Common myeloid progenitor, CD34-positive (primary cell): ENCODE results near the gene WDR33.
A peak's percentile ranks its signal among the peaks of the same experiment; 100 is the strongest.
"Not testable (repeated sequence)": the region's sequence is repeated elsewhere in the genome, so short reads cannot be mapped to it uniquely, and the experiment has no call there.

Experiments
- CTCF ChIA-PET: fragments of 350-600 bp; sonication (Branson Sonifier 250); formaldehyde crosslinking; loops from one replicate; lab custom pipeline; 2021; ENCODE audit warnings: antibody characterized with exemption; lab: Charles Lee
- POLR2A ChIA-PET: fragments of 350-600 bp; sonication (Branson Sonifier 250); formaldehyde crosslinking; loops from one replicate; lab custom pipeline; 2021; ENCODE audit warnings: antibody characterized with exemption; lab: Charles Lee
- DNase-seq, 3 donors: peaks; one replicate each; pipeline versions ENCODE4 v3.0.0 to v3.0.0-alpha.2; 2013
- H3K27ac ChIP-seq, 2 experiments: 1 replicate in 1 of 2; 2 replicates in 1 of 2; pipeline ENCODE4 v1.7.0; 2013; ENCODE audit warnings: inconsistent platforms in 2 of 2, low read length in 2 of 2, mild to moderate bottlenecking in 2 of 2, low read depth in 1 of 2, moderate library complexity in 1 of 2; ENCODE audit not compliant: severe bottlenecking in 2 of 2, insufficient read depth in 1 of 2, poor library complexity in 1 of 2
- H3K27me3 ChIP-seq, 5 experiments: replicated peaks in 2 of 5; 1 replicate in 3 of 5; 2 replicates in 2 of 5; pipeline versions ENCODE4 v1.6.1 to v1.7.0; 2013; ENCODE audit warnings: low read length in 4 of 5, mild to moderate bottlenecking in 2 of 5, moderate library complexity in 2 of 5, inconsistent platforms in 1 of 5; ENCODE audit not compliant: insufficient read depth in 5 of 5, control insufficient read depth in 4 of 5
- H3K36me3 ChIP-seq, 4 experiments: 1 replicate in 2 of 4; 2 replicates in 2 of 4; pipeline versions ENCODE4 v1.6.1 to v1.7.0; 2013; ENCODE audit warnings: low read length in 3 of 4, control low read depth in 1 of 4, mild to moderate bottlenecking in 1 of 4; ENCODE audit not compliant: control insufficient read depth in 4 of 4, insufficient read depth in 4 of 4
- H3K4me1 ChIP-seq, 4 experiments: 1 replicate in 3 of 4; 2 replicates in 1 of 4; pipeline versions ENCODE4 v1.6.1 to v1.7.1; 2013; ENCODE audit warnings: low read length in 3 of 4, mild to moderate bottlenecking in 3 of 4, control low read depth in 1 of 4, inconsistent platforms in 1 of 4, moderate library complexity in 1 of 4; ENCODE audit not compliant: control insufficient read depth in 4 of 4, insufficient read depth in 4 of 4; ENCODE audit errors: control extremely low read depth in 1 of 4
- H3K4me3 ChIP-seq, 7 experiments: 1 replicate in 4 of 7; 2 replicates in 3 of 7; pipeline versions ENCODE4 v1.5.1 to v1.7.0; 2013; ENCODE audit warnings: mild to moderate bottlenecking in 7 of 7, low read length in 6 of 7, moderate library complexity in 6 of 7, inconsistent platforms in 2 of 7, low read depth in 2 of 7, control low read depth in 1 of 7; ENCODE audit not compliant: insufficient read depth in 4 of 7, control insufficient read depth in 1 of 7; ENCODE audit errors: extremely low read depth in 1 of 7
- H3K9me3 ChIP-seq, 5 experiments: 1 replicate in 4 of 5; 2 replicates in 1 of 5; pipeline versions ENCODE4 v1.6.1 to v1.7.1; 2013; ENCODE audit warnings: low read length in 4 of 5, mild to moderate bottlenecking in 2 of 5, inconsistent platforms in 1 of 5, low read depth in 1 of 5, moderate library complexity in 1 of 5; ENCODE audit not compliant: control insufficient read depth in 4 of 5, insufficient read depth in 2 of 5; ENCODE audit errors: control extremely low read depth in 1 of 5
- WGBS: methylation state at CpG from one replicate; pipeline ENCODE4 v1.1.5; 2013; ENCODE audit not compliant: insufficient coverage; 5-methylcytosine and 5-hydroxymethylcytosine counted together

WDR33 gene

DNA sequence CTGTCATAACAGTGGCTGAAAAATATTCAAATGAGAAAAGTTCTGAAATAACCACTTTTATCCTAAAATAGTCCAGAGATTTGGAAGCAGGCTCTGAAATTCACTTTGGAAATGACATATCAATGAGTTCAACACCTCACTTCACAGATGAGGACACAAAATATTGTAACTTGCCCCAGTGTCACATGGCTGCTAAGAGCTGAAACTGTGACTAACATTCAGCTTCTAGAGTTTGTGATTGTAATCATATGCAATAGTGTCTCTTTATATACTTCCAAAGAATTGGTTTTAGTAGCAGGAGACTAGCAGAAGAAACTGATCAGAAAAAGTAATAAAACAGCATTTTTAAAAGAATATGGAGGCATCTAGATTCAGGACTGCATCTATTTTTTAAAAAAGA lies 57.6 kb downstream of the WDR33 start:
- ChIA-PET POLR2A (no interaction called here), CTCF (no interaction called here)
- Histone ChIP-seq H3K4me3 (no peak overlapping the region), H3K36me3 (peaks cover 2 to 16% (median 8%) of the 10 kb centered on the region in 4 experiments), H3K9me3 (no peaks in the 10 kb centered on the region), H3K27ac (no peak overlapping the region), H3K4me1 (peaks cover 0 to 16% (median 3%) of the 10 kb centered on the region in 4 experiments), H3K27me3 (no peaks in the 10 kb centered on the region)
- no peak for DNase-seq

DNA sequence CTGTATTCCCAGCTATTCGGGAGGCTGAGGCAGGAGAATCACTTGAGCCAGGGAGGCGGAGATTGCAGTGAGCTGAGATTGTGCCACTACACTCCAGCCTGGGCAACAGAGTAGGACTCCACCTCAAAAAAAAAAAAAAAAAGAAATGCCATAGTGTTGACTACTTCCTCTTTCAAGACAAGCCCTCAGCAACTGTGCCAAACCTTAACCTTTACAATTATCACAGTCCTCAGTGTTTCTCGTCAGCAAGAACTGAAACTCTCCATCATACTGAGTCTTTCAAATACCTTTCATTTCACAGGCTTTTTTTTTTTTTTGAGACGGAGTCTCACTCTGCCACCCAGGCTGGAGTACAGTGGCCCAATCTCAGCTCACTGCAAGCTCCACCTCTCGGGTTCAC lies 61.4 kb downstream of the WDR33 start:
- H3K9me3 ChIP-seq, POLR2A ChIA-PET, H3K4me1 ChIP-seq, H3K4me3 ChIP-seq, H3K27me3 ChIP-seq, CTCF ChIA-PET: not testable (repeated sequence)
- Histone ChIP-seq H3K27ac (peak overlapping the region in 1 of 2 experiments; percentile 25), H3K36me3 (peaks cover 12 to 31% (median 22%) of the 10 kb centered on the region in 4 experiments)
- 85% methylated on average over 3 of the region's 5 CpGs for WGBS
- DNase-seq, result peak; percentile 19 to 45 (median 26)

GRCh38 chr2:127747621-127748020 lies 63.4 kb downstream of the WDR33 start:
- POLR2A ChIA-PET, result no interaction called here
- Histone ChIP-seq H3K36me3 (peaks cover 12 to 40% (median 28%) of the 10 kb centered on the region in 4 experiments), H3K27me3 (no peaks in the 10 kb centered on the region), H3K4me3 (no peak overlapping the region), H3K9me3 (no peaks in the 10 kb centered on the region), H3K27ac (no peak overlapping the region), H3K4me1 (peaks cover 0 to 6% (median 2%) of the 10 kb centered on the region in 4 experiments)
- WGBS, result 97% methylated on average over 5 of the region's 5 CpGs
- CTCF ChIA-PET, result interaction anchor here (1.0 kb wide), 1 partner anchor 43 kb away, joined by 3 read pairs; no protein-coding TSS in a partner anchor
- DNase-seq, result no peak

DNA sequence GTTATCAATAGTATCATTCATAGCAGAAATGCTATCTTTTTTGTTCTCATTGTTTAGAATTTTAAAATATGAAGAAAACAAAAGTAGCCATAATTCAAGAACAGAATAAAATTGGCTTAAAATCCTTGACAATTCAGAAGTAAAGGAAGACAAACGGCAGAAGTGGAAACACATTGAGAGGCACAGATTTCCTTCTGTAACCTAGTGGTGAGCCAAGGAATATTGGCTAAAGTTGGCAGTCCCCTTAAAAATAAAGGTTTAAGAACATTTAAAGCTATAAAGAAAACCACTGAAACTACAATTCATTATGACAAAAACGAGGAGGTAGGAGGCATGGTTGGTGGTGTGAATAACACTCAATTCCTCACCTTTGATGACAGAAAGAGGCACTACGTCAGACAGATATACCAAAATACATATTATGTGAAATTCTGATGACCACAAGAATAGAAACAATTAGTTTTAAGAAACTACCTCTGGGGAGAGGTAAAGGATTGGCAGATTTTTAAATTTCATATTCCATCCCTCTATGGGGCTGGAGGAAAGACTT lies 67.4 kb downstream of the WDR33 start:
- POLR2A ChIA-PET, result no interaction called here
- WGBS, result 83% methylated on average over 1 of the region's 3 CpGs

DNA sequence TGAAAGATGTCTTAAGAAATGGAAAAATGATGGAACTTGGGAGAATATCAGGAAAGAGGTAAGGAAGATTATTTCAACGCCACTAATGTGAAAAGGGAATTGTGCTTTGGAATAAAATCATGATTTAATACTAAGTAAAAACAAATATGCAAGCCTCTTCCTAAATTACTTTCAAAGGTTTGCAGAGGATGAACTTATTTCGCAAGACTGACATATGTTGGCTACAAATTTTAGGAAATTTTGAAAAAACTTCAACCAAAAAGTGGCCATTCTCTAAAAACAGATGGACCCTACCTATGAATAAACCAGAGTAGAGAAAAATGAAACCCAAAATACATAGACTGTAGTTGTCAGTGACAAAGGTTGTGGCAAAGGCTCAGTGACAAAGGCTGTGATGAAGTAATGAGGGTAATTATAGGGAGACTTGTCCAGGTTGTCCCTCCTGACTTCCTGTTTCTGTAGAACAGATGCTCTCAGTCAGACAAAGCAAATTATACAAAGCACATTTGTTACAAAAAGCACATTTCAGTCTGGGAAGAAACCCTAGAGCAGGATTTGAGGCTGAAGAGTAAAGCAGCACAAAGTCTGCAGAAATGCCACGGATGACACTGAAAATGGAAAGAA lies 70.2 kb downstream of the WDR33 start:
- Histone ChIP-seq H3K27me3 (no peaks in the 10 kb centered on the region), H3K4me1 (peaks cover 0 to 6% (median 0%) of the 10 kb centered on the region in 4 experiments), H3K27ac (no peak overlapping the region), H3K4me3 (no peak overlapping the region), H3K36me3 (peaks cover 6 to 41% (median 17%) of the 10 kb centered on the region in 4 experiments), H3K9me3 (no peaks in the 10 kb centered on the region)
- 100% methylated on average over 2 of the region's 3 CpGs for WGBS
- ChIA-PET CTCF (no interaction called here), POLR2A (no interaction called here)
- peak in 2 of 3 donors; percentile 17 to 25 for DNase-seq

More for the DNA sequence above, 67.4 kb downstream of the WDR33 start:
- Histone ChIP-seq H3K4me1 (peaks cover 0 to 6% (median 0%) of the 10 kb centered on the region in 4 experiments), H3K36me3 (peaks cover 6 to 48% (median 23%) of the 10 kb centered on the region in 4 experiments), H3K4me3 (no peak overlapping the region), H3K27me3 (no peaks in the 10 kb centered on the region), H3K27ac (no peak overlapping the region), H3K9me3 (no peaks in the 10 kb centered on the region)
- no peak for DNase-seq
- CTCF ChIA-PET, result no interaction called here

- ChIA-PET CTCF (interaction anchor here (0.7 kb wide), 1 partner anchor 70 kb away, joined by 3 read pairs; no protein-coding TSS in a partner anchor), POLR2A (no interaction called here)
These were observed 71.2 kb downstream of the WDR33 start for GRCh38 chr2:127739800-127740199.

DNA sequence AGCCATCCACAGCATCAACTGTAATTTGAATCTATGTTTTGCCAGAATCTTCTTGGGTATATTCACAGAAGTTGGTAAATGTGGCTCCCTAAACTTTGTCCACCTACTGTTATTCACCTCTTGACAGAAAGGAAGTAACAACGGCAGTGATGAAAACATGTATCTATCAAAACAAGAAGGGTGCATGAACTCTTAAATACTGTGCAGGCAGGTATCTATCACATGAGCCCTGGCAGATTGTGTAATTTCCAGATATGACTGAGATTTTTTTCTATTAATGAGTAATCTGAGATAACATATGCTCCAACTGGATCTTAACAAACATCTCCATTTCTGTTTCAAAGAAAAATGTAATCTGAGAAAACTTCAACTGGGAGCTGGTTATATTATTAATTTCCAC lies 73.1 kb downstream of the WDR33 start:
- no peak for DNase-seq
- peaks cover 0 to 19% (median 2%) of the 10 kb centered on the region in 4 experiments for H3K36me3 ChIP-seq
- no peak overlapping the region for H3K27ac ChIP-seq
- H3K4me1 ChIP-seq, result peaks cover 0 to 6% (median 0%) of the 10 kb centered on the region in 4 experiments
- WGBS, result 88% methylated on average over 1 of the region's 1 CpG
- no peak overlapping the region for H3K4me3 ChIP-seq
- CTCF ChIA-PET, result no interaction called here
- H3K27me3 ChIP-seq, result no peaks in the 10 kb centered on the region
- no peaks in the 10 kb centered on the region for H3K9me3 ChIP-seq
- POLR2A ChIA-PET, result interaction anchor here (0.6 kb wide), 1 partner anchor 583 kb away, joined by 4 read pairs; no protein-coding TSS in a partner anchor

More at GRCh38 chr2:127739800-127740199, 71.2 kb downstream of the WDR33 start:
- Histone ChIP-seq H3K27me3 (no peaks in the 10 kb centered on the region), H3K27ac (no peak overlapping the region), H3K9me3 (no peaks in the 10 kb centered on the region), H3K4me3 (no peak overlapping the region), H3K36me3 (peaks cover under 1 to 32% (median 10%) of the 10 kb centered on the region in 4 experiments), H3K4me1 (peaks cover 0 to 6% (median 0%) of the 10 kb centered on the region in 4 experiments)
- no peak for DNase-seq
- no CpG with 5 or more reads among the region's 1 CpG for WGBS
